Sigmoid colon (tissue), 7 donors: ENCODE data around the gene PLCB1. TPM values are rescaled to one million over a fixed set of nuclear protein-coding genes. Genes with fewer than 3 reads are reported as not detected.
"Not testable (repeated sequence)": the region's sequence is repeated elsewhere in the genome, so short reads cannot be mapped to it uniquely, and the experiment has no call there.

Experiments used
- DNase-seq: peaks from one replicate; pipeline ENCODE4 v3.0.0-alpha.2; 2019
- H3K27ac ChIP-seq, 4 donors: fragments of 200-600 bp; sonication (generic); one replicate each; pipeline ENCODE4 v1.5.1; 2016 to 2019; ENCODE audit warnings: mild to moderate bottlenecking in 1 of 4
- H3K27me3 ChIP-seq, 3 donors: fragments of 200-600 bp; sonication (generic); one replicate each; pipeline ENCODE4 v1.5.1; 2019; ENCODE audit warnings: mild to moderate bottlenecking in 1 of 3
- H3K36me3 ChIP-seq, 4 donors: fragments of 200-600 bp; sonication (generic); one replicate each; pipeline ENCODE4 v1.5.1; 2016 to 2019
- H3K4me1 ChIP-seq, 4 donors: fragments of 200-600 bp; sonication (generic); one replicate each; pipeline ENCODE4 v1.5.1; 2017 to 2019
- H3K4me3 ChIP-seq, 4 donors: fragments of 200-600 bp; sonication (generic); one replicate each; pipeline ENCODE4 v1.5.1; 2017 to 2019; ENCODE audit warnings: mild to moderate bottlenecking in 2 of 4, moderate library complexity in 1 of 4
- H3K9me3 ChIP-seq, 4 donors: fragments of 200-600 bp in 3 of 4; sonication (generic) in 3 of 4; one replicate each; pipeline versions ENCODE4 v1.5.1 to v1.6.1; 2013 to 2019
- EP300 ChIP-seq, 4 donors: sonication (generic); formaldehyde crosslinking; IDR thresholded peaks; one replicate each; pipeline ENCODE4 v1.6.1; 2017; ENCODE audit warnings: antibody characterized with exemption in 4 of 4
- POLR2A ChIP-seq, 2 donors: fragments of 450-650 bp; IDR thresholded peaks; one replicate each; pipeline ENCODE4 v1.6.1; 2016; ENCODE audit warnings: antibody characterized with exemption in 2 of 2, mild to moderate bottlenecking in 2 of 2, moderate library complexity in 2 of 2
- POLR2AphosphoS5 ChIP-seq, 4 donors: sonication (generic); formaldehyde crosslinking; IDR thresholded peaks; one replicate each; pipeline ENCODE4 v1.6.1; 2017; ENCODE audit warnings: antibody characterized with exemption in 4 of 4
- WGBS, 2 donors: extraction: QIAGEN DNeasy Blood & Tissue Kit; methylation state at CpG; one replicate each; pipeline ENCODE4 v1.1.7; 2013; 5-methylcytosine and 5-hydroxymethylcytosine counted together
- intact Hi-C: fragments of 100-400 bp; cut with DNase I; formaldehyde crosslinking; loops from one replicate; pipeline ENCODE4 v1.15.1; 2023
- polyA plus RNA-seq, 3 donors: library from polyadenylated mRNA; stranded (reverse); fragments of 200-250 nt; gene quantifications; one replicate each; pipeline ENCODE4 v1.2.3, GENCODE V29; 2013
- total RNA-seq, 4 donors: library from RNA; depleted of rRNA; stranded (reverse); fragments of >200 nt; gene quantifications; one replicate each; pipeline ENCODE4 v1.1.0, GENCODE V29; 2016
- TF ChIP-seq, protein P1 (sequence below), 4 experiments: fragments of 450-650 bp in 3 of 4; fragments of 200-600 bp in 1 of 4; IDR thresholded peaks; one replicate each; pipeline ENCODE4 v1.5.1; 2016 to 2019; ENCODE audit warnings: antibody characterized with exemption in 4 of 4, mild to moderate bottlenecking in 3 of 4, moderate library complexity in 2 of 4
- donor health status: healthy with polysubstance abuse.
- donor health status: Bipolar disorder and iron deficiency.
- donor health status: healthy.

Gene PLCB1
- total and polyA plus RNA-seq, 7 donors = 0.92 to 117 (median 86.7) TPM

- whole genome bisulfite sequencing, 2 donors = 83 to 94% methylated on average over 2 of the region's 2 CpGs
Measured at GRCh38 chr20:8464368-8464767, 332.3 kb downstream of the PLCB1 start.

DNA sequence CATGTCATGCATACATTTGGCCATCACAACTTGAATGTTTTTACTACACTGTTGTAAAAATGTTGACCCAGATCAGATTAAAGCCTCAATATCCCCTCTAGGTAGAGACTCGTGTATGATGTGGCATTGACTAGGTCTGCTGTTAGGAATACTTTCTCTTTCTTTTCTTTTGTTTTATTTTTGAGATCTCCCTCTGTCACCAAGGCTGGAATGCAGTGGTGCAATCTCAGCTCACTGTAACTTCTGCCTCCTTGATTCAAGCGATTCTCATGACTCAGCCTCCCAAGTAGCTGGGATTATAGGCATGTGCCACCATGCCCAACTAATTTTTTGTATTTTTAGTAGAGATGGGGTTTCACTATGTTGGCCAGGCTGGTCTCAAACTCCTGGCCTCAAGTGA lies 334.7 kb downstream of the PLCB1 start:
- H3K27me3 ChIP-seq, H3K4me3 ChIP-seq, H3K27ac ChIP-seq, intact Hi-C loops, H3K9me3 ChIP-seq, DNase-seq, H3K36me3 ChIP-seq, H3K4me1 ChIP-seq: not testable (repeated sequence)
- 59 to 80% methylated on average over 2 of the region's 2 CpGs for WGBS, 2 donors

More at GRCh38 chr20:8464368-8464767, 332.3 kb downstream of the PLCB1 start:
- H3K27ac ChIP-seq = no peak overlapping the region
- H3K27me3 ChIP-seq = no peaks in the 10 kb centered on the region
- DNase-seq = no peak
- intact Hi-C loops = no loop called here
- H3K4me1 ChIP-seq = no peaks in the 10 kb centered on the region
- TF ChIP-seq POLR2AphosphoS5 (IDR thresholded peaks at IDR 0.05) (no peak), POLR2A (IDR thresholded peaks at IDR 0.05) (no peak), EP300 (IDR thresholded peaks at IDR 0.05) (no peak)
- TF ChIP-seq, protein P1, sequence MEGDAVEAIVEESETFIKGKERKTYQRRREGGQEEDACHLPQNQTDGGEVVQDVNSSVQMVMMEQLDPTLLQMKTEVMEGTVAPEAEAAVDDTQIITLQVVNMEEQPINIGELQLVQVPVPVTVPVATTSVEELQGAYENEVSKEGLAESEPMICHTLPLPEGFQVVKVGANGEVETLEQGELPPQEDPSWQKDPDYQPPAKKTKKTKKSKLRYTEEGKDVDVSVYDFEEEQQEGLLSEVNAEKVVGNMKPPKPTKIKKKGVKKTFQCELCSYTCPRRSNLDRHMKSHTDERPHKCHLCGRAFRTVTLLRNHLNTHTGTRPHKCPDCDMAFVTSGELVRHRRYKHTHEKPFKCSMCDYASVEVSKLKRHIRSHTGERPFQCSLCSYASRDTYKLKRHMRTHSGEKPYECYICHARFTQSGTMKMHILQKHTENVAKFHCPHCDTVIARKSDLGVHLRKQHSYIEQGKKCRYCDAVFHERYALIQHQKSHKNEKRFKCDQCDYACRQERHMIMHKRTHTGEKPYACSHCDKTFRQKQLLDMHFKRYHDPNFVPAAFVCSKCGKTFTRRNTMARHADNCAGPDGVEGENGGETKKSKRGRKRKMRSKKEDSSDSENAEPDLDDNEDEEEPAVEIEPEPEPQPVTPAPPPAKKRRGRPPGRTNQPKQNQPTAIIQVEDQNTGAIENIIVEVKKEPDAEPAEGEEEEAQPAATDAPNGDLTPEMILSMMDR (IDR thresholded peaks at IDR 0.05) = no peak
- no peaks in the 10 kb centered on the region for H3K9me3 ChIP-seq
- H3K36me3 ChIP-seq = no peaks in the 10 kb centered on the region
- no peak overlapping the region for H3K4me3 ChIP-seq

GRCh38 chr20:8470156-8470555 lies 338.1 kb downstream of the PLCB1 start:
- no peaks in the 10 kb centered on the region for H3K9me3 ChIP-seq
- no peaks in the 10 kb centered on the region for H3K36me3 ChIP-seq
- H3K4me3 ChIP-seq = no peak overlapping the region
- no peaks in the 10 kb centered on the region for H3K27me3 ChIP-seq
- no peak overlapping the region for H3K27ac ChIP-seq
- DNase-seq = no peak
- TF ChIP-seq, protein P1 (IDR thresholded peaks at IDR 0.05) = no peak
- TF ChIP-seq POLR2AphosphoS5 (IDR thresholded peaks at IDR 0.05) = no peak
- no peak for TF ChIP-seq EP300 (IDR thresholded peaks at IDR 0.05)
- TF ChIP-seq POLR2A (IDR thresholded peaks at IDR 0.05) = no peak
- intact Hi-C loops = no loop called here
- WGBS, 2 donors = 26 to 63% methylated on average over 1 of the region's 1 CpG
- H3K4me1 ChIP-seq = peaks cover 0 to 13% (median 6%) of the 10 kb centered on the region in 4 donors

DNA sequence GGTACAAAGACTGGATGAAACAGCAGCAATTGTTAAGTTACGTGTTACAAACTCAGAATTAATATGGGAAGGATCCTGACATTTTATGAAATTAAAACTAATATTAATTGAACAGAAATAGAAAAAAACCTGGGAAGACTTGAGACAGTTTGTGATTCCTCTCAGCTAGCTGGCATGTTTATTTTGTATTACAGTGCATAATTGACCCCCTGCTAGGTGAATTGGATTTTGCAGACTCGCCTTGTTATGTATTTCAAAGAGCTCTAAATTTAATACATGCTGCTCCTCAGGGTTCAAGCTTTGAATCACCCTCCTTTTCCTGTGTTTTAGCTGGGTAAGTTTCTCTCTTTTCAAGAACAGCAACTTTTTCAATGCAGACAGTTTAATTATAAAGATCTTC lies 339.4 kb downstream of the PLCB1 start:
- no peaks in the 10 kb centered on the region for H3K36me3 ChIP-seq
- peaks cover 0 to 13% (median 6%) of the 10 kb centered on the region in 4 donors for H3K4me1 ChIP-seq
- TF ChIP-seq, protein P1 (IDR thresholded peaks at IDR 0.05) = no peak
- TF ChIP-seq POLR2AphosphoS5 (IDR thresholded peaks at IDR 0.05) (no peak), POLR2A (IDR thresholded peaks at IDR 0.05) (no peak), EP300 (IDR thresholded peaks at IDR 0.05) (no peak)
- no peak for DNase-seq
- WGBS, 2 donors = 80 to 89% methylated on average over 2 of the region's 2 CpGs
- no peak overlapping the region for H3K27ac ChIP-seq
- H3K27me3 ChIP-seq = no peaks in the 10 kb centered on the region
- H3K4me3 ChIP-seq = no peak overlapping the region
- intact Hi-C loops = no loop called here
- H3K9me3 ChIP-seq = no peaks in the 10 kb centered on the region

DNA sequence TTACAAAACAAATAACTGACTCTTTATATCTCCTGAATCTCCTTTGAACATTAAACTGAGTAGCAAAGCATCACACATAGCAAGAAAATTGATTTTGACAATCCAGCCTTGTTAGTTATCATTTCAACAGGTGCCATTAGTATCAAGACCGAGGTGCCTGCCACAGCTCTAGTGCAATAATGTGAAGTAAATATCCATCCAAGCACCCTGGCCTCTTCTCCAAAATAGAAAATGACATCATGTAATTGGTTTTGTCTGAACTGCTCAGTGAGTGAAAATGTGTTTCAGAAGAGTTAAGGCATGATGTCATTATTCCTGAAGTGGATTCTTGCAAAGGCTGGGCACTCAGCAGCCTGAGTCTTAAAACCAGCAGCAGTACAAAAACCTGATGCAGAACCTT lies 341.4 kb downstream of the PLCB1 start:
- H3K27ac ChIP-seq = no peak overlapping the region
- DNase-seq = no peak
- H3K27me3 ChIP-seq = no peaks in the 10 kb centered on the region
- H3K36me3 ChIP-seq = no peaks in the 10 kb centered on the region
- H3K4me1 ChIP-seq = peaks cover 0 to 13% (median 6%) of the 10 kb centered on the region in 4 donors
- H3K9me3 ChIP-seq = no peaks in the 10 kb centered on the region
- TF ChIP-seq EP300 (IDR thresholded peaks at IDR 0.05) (no peak), POLR2AphosphoS5 (IDR thresholded peaks at IDR 0.05) (no peak), POLR2A (IDR thresholded peaks at IDR 0.05) (no peak)
- TF ChIP-seq, protein P1 (IDR thresholded peaks at IDR 0.05) = no peak
- no peak overlapping the region for H3K4me3 ChIP-seq
- intact Hi-C loops = no loop called here
- WGBS, 2 donors = 59 to 76% methylated on average over 1 of the region's 1 CpG
